ENCODE measurements around the gene DHRS2. TPM values are rescaled to one million over a fixed set of nuclear protein-coding genes. Genes with fewer than 3 reads are reported as not detected.

The DHRS2 gene, protein sequence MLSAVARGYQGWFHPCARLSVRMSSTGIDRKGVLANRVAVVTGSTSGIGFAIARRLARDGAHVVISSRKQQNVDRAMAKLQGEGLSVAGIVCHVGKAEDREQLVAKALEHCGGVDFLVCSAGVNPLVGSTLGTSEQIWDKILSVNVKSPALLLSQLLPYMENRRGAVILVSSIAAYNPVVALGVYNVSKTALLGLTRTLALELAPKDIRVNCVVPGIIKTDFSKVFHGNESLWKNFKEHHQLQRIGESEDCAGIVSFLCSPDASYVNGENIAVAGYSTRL
- 0.10 TPM in 1 of 2 replicates, not detected in the other for total RNA-seq (2013; cell fraction: nucleolus; rRNA removed)
- 0.38 and 0.73 TPM in 2 replicates for total RNA-seq (2014; rRNA removed)
- total RNA-seq (2014; rRNA removed; fragmentation: Illumina TruSeq; extraction: Trizol) = 0.46 and 0.58 TPM in 2 replicates
- 0.49 and 0.58 TPM in 2 replicates for total RNA-seq (2021)
- 0.89 TPM for polyA plus RNA-seq (2011; ENCODE audit: low read depth)
- 0.71 and 1.3 TPM in 2 replicates for polyA plus RNA-seq (2011; rRNA removed)
- polyA plus RNA-seq (2011; cell fraction: cytosol; rRNA removed) = 1.3 and 1.6 TPM in 2 replicates
- 1.6 and 2.0 TPM in 2 replicates for polyA plus RNA-seq (2011; cell fraction: nucleus; rRNA removed)
- 0.94 and 0.96 TPM in 2 replicates for polyA plus RNA-seq (2012)
- polyA plus RNA-seq (2014; fragmentation: Illumina TruSeq; extraction: Trizol) = 0.32 TPM in 1 of 2 replicates, not detected in the other
- under 1 TPM in 1 of 2 experiments, not detected in 1; 0.09 TPM for polyA plus RNA-seq (2014; fragmentation: Nextera tagmentation; extraction: Ambion mirVana)
- 0.70 and 0.82 TPM in 2 replicates for polyA plus RNA-seq (2014; rRNA removed)
- 1 to 10 TPM; 1.8 TPM for polyA plus RNA-seq (2016; fragmentation: Nextera tagmentation; extraction: Ambion mirVana)
- 0.73 and 0.98 TPM in 2 replicates for polyA minus RNA-seq (2011; rRNA and poly(A)+ RNA removed)
- 0.67 TPM in 1 of 2 replicates, not detected in the other for polyA minus RNA-seq (2011; cell fraction: cytosol; rRNA and poly(A)+ RNA removed)
- polyA minus RNA-seq (2011; cell fraction: nucleus; rRNA and poly(A)+ RNA removed) = 0.48 and 1.4 TPM in 2 replicates
- Bru-seq, nascent RNA = percentile 37 among the genes with signal in this experiment
- percentile 40 among the genes with signal in this experiment for BruChase-seq, experiment 1, labeled RNA remaining after a 6-hour chase
- percentile 32 among the genes with signal in this experiment for BruChase-seq, experiment 2, labeled RNA remaining after a 2-hour chase
- long read RNA-seq, experiment 1, partial matches to known transcripts = 0 of 3 reads
- long read RNA-seq, experiment 1, other reads (novel, unspliced or antisense) = 0 of 3 reads
- long read RNA-seq, experiment 2, transcript DHRS2-201 (9 exons, 1,705 nt) = major isoform, 9 of 11 reads
- long read RNA-seq, experiment 2, partial matches to known transcripts = 1 of 11 reads
- long read RNA-seq, experiment 2, other reads (novel, unspliced or antisense) = 1 of 11 reads

DNA sequence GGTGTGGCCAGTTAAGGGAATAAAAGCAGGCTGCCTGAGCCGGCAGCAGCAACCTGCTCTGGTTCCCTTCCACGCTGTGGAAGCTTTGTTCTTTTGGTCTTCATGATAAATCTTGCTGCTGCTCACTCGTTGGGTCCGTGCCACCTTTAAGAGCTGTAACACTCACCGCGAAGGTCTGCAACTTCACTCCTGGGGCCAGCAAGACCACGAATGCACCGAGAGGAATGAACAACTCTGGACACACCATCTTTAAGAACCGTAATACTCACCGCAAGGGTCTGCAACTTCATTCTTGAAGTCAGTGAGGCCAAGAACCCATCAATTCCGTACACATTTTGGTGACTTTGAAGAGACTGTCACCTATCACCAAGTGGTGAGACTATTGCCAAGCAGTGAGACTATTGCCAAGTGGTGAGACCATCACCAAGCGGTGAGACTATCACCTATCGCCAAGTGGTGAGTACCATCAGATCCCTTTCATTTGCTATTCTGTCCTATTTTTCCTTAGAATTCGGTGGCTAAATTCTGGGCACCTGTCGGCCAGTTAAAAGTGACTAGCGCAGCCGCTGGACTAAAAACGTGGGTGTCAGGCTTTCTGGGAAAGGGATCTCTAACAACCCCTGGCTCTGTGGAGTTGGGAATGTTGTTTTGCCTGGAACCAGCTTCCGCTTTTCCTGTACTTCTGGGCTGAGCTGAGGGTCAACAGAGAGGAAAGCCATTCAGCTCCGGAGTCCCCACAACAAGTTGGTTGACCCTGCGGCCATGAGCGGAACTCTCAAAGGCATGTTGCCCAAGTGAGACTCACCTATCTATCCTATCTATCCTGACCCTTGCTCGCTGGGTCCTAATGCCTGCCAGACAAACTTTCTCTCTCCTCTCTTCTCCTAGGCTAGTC lies at the start of gene DHRS2:
Gene DHRS2 (plus strand): TSS at position 48 of the 895 bp plus-strand sequence. CDS start 2,501 bp downstream, outside the sequence.
- ChIA-PET POLR2A (no interaction called here), CTCF (interaction anchor here (1.8 kb wide), 1 partner anchor 48 kb away, joined by 5 read pairs; no protein-coding TSS in a partner anchor), RAD21 (ENCODE audit: unreplicated experiment) (interaction anchor here (0.9 kb wide), 1 partner anchor 48 kb away, joined by 3 read pairs; no protein-coding TSS in a partner anchor), SMC1A (ENCODE audit: uncharacterized antibody, unreplicated experiment) (interaction anchor here (0.8 to 2.0 kb wide), 2 partner anchors 18 to 47 kb away, joined by 3 to 5 read pairs; no protein-coding TSS in a partner anchor)
- Histone ChIP-seq H3K4me1 (ENCODE audit: control insufficient read depth, insufficient read depth, low read length) (peaks cover 3% of the 10 kb centered on the region), H3K79me2 (ENCODE audit: control insufficient read depth, insufficient read depth, low read length) (no peaks in the 10 kb centered on the region), H3K4me3 (no peak within 1 kb of the TSS), H3K9me3 (replicated peaks; ENCODE audit: control insufficient read depth, insufficient read depth, low read length) (no peaks in the 10 kb centered on the region; the same call in 2 of the 3 replicates), H3K27ac (ENCODE audit: control insufficient read depth, insufficient read depth) (no peak within 1 kb of the TSS), H4K20me1 (ENCODE audit: control insufficient read depth, insufficient read depth) (no peaks in the 10 kb centered on the region), H3K27me3 (replicated peaks in 1 of 2; ENCODE audit: control insufficient read depth in 2 of 2, insufficient read depth in 2 of 2, low read length in 1 of 2) (no peaks in the 10 kb centered on the region), H3K36me3 (ENCODE audit: control insufficient read depth in 2 of 2, insufficient read depth in 2 of 2, low read length in 1 of 2) (no peaks in the 10 kb centered on the region), H3K4me2 (ENCODE audit: control insufficient read depth, insufficient read depth) (no peak within 1 kb of the TSS), H2AFZ (ENCODE audit: control insufficient read depth, low read depth, low read length) (no peak within 1 kb of the TSS), H3K9ac (ENCODE audit: control insufficient read depth, insufficient read depth, low read length) (no peak within 1 kb of the TSS)
- BruUV-seq (replicated peaks) = no TSS peak
- intact Hi-C loops (cut with micrococcal nuclease; ENCODE audit: unreplicated experiment) = no loop called here
- DNase-seq (ENCODE audit: low read depth, low spot score) (no peak), ATAC-seq (no peak), FAIRE-seq (no peak)
- WGBS (ENCODE audit: insufficient coverage, insufficient replicate concordance, low lambda C conversion rate, missing lambda C conversion rate) = 76% methylated on average over 23 of the region's 23 CpGs
- in situ Hi-C loops (cut with MboI) = no loop called here
- TF ChIP-seq NFYB (IDR thresholded peaks at IDR 0.05; ENCODE audit: insufficient read depth, low read depth, low read length) (peak; percentile 66), SUZ12 (IDR thresholded peaks at IDR 0.05; ENCODE audit: unreplicated experiment) (no peak), TCF7 (IDR thresholded peaks at IDR 0.05; ENCODE audit: borderline replicate concordance) (peak; percentile 66; the same call in 1 of the 2 replicates)
- TF ChIP-seq, protein P1, sequence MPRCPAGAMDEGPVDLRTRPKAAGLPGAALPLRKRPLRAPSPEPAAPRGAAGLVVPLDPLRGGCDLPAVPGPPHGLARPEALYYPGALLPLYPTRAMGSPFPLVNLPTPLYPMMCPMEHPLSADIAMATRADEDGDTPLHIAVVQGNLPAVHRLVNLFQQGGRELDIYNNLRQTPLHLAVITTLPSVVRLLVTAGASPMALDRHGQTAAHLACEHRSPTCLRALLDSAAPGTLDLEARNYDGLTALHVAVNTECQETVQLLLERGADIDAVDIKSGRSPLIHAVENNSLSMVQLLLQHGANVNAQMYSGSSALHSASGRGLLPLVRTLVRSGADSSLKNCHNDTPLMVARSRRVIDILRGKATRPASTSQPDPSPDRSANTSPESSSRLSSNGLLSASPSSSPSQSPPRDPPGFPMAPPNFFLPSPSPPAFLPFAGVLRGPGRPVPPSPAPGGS (IDR thresholded peaks at IDR 0.05; ENCODE audit: borderline replicate concordance, insufficient read depth, low read depth, low read length, poor library complexity, severe bottlenecking) = no peak

Measured in GM12878 (cell line).